HG02870 (cell line): ENCODE data around the gene RNASEL.

ENCODE experiments used
- ATAC-seq: cut with Tn5 transposase; IDR thresholded peaks from one replicate; pipeline ENCODE4 v1.9.1; 2021; ENCODE audit warnings: mild to moderate bottlenecking, moderate library complexity; ENCODE audit not compliant: unreplicated experiment

The RNASEL gene

DNA sequence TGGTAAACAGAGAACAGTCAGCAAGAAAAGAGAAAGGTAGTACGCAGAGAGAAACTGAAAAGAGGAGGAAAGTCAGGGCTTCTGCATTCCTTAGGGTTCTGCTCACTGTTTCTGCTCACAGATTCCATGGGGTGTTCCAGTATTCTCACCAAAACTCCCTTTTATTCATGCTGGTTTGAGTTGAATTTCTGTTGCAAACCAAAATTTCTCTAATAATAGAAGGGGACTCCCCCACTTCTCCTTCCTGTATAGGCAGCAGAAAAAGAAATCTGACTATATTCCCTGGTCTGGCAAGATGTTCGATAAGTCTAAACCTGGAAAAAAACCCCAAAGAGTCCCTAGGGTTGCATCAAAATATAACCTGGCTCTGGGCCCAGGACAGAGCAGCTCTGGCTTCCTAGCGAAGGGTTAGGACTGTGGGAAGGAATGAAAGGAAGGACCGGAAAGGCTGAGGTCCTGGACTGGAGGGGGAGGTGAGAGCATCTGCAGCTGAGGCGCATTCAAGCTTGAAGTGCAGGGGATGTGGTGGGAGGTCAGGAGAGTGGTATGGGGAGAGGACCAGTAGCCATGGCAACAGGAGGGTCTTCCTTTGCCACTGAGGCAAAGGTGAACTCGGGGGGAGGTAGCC, 34.0 kb upstream of the RNASEL start:
- peak; percentile 77 for ATAC-seq

DNA sequence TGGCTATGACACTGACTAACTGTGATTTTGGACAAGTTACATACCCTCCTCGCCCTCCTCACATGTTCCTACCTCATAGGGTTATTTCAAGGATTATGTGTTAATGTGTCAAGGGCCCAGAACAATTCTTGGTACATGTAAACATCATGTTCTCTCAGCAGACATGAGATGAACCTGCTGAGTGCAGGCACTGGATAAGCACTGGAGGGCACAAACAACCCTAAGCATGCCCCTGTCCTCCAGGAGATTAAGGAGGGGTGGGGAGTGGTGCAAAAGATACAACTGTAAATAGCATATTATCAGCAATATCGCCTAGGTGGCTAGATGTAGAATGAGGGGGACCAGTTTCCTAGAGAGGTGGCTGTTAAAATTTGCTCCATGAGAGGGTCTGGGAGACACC, 32.9 kb upstream of the RNASEL start:
- no peak for ATAC-seq

DNA sequence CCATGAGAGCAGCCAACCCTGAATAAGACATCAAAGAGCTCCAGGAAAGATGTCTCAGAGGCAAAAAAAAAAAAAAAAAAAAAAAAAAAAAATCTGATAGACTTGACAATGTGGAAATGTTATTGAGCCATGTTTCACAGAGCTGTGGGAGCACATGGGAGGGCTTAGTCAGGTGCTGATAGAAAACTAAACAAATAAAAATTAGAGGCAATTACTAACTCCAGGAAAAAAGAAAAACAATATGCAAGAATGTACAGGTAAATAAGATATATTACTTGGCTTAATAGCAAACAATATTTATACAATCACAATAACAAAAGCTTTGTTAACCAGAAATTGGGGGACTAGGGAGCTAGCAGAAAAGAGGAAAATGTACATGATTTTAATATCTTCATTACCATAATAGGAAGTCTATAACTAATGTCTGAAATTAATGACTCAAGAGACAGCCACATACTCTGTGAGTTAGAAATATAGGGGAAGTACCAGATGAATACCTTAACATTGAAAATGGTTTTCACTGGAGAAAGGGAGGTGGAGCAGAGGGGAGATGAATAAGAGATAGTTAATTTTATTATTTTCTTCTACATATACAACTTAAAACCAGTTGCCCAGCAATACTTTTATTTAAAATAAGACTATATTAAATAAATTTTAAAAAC, 32.0 kb upstream of the RNASEL start:
- no peak for ATAC-seq

DNA sequence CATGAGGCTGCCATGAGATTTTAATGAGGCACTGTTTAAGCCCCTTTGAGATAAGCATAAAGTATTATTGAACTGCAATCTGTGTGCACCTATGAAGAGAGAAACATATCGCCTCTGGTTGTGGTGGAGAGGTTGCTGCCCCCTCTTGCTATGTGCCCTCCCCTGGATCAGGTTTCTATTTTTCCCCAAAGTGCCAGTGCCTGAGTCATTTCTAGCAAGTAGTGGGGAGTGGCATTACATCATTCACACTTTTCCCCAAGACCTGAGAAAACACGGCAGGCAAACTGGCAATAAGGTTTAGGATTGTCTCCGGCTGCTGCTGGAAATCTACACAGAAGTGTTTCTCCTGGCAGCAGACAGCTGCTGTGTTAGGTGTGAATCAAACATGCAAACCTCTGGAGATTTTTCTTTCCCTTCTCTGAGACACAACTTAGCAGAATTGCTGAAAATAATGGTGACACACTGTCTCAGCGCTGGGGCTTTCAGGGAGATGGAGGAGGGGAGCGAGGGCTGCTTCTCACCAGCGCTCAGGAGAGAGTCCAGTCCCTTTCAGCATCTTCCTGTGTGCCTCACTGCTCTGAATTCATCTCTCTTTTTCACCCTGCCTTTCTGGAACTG, 28.8 kb upstream of the RNASEL start:
- ATAC-seq: no peak

DNA sequence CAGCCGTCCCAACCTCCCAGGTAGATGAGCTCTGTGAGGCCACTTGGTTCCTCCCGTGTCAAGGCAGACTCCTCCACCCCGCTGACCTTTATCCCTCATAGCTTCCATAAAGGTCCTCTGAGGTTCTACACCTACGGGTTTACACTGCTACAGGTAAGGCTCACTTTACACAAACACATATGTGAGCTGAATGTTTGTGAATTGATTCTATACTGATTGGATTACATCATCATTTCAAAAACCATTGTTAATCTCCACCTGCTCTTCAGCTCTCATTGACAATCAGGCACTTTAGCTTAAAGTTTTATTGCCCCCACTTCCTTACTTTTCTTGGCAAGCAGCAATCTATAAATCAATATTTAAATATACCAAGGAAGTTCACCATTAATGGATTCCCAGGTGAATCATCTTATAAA, 28.0 kb upstream of the RNASEL start:
- no peak for ATAC-seq

DNA sequence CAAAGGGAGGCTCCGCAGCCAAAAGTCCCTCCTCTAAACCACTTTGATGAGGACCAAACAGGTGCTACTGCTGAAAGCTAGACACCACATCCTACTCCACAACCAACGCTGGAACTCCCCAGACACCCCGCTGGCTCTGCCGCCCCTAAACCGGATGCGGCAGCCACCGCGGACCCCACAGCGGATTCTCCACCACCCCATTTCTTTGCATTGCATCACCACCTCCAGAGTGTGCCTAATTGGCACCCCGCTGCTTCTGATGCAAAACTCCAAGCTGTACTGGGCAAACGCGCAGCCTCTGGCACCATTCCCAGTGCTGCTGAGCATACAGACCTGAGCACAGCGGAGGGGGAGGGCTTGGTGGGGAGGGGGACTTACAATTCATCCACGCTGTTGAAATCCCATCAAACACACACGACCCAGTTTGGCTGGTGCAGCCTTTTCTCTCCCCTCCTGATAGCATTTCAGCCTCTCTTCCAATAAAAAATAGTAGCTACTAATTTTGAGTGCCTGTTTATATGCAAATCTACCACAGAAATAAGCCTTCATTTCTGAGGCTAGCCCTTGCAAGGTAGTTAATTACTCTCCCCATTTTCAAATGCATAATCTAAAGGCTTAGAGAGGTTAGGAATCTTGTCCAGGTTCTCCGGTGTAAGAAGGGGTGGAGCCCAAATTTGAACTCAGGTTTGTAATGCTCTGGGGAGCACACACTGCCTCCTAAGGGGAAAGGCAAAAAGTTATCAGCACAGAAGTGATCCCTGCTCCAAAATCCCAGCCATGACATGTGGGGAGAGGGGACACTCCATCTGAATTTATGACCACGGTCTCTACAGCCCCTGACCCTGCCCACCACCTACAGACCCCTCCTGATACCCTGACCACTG, 27.3 kb upstream of the RNASEL start:
- peak; percentile 76 for ATAC-seq

DNA sequence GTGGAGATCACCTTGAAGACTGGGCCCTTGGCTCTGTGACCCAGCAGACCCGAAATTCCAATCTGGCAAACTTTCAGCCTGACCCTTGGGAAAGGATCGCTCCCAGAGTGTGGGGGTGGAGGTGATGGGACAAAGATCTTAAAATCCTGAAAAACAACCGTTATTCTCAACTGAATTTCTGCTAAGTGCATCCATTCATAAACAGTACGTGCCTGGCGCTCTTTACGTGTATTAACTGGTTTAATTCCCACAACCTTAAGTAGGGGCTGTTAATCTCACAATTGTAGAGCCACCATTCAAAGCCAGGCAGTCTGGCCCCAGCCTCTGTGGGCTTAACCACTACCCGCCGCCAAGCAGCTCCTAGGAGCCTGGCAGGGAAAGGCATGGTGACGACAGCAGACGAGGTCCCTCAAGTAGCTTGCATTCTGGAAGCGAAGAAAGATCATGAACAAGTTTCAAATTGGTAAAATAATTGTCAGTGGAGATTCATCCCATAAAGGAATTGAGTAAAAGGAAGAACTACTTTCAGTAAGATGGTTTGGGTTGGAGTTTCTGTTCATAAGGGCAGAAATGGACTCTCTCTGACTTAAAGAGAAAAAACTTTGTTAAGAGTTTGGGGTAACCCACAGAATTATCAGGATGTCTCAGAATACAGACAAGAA, 26.5 kb upstream of the RNASEL start:
- ATAC-seq: peak; percentile 30

DNA sequence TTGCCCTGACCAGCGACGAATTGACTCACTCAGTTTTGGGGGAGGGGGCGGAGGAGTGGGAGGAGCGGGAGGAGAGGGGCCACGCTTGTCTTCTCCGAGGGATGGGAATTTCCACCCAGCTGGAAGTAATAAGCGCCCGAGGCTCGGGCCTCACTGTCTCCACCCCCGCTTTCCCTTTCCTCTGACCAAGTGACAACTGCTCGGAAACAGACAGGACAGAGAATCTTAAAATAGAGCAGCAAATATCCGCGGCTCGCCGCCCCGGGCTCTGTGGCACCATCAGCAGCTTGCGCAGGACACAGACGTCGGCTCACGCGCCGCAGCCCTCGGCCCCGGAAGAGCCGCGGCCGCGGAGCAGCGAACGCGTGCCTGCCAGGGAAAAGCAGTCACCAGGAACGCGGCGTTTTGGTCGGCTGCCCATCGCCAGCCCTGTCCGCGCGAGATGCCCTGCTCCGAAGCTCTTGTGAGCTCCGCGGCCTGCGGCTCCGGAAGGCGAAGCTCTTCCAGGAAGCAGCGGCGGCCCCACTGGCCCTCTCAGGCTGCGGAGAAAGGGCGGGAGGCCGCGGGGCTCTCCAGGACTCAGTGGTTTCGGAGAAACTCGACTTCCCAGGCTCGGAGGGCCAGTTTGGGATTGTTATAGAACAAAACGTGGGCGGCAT, 25.9 kb upstream of the RNASEL start:
- no peak for ATAC-seq

DNA sequence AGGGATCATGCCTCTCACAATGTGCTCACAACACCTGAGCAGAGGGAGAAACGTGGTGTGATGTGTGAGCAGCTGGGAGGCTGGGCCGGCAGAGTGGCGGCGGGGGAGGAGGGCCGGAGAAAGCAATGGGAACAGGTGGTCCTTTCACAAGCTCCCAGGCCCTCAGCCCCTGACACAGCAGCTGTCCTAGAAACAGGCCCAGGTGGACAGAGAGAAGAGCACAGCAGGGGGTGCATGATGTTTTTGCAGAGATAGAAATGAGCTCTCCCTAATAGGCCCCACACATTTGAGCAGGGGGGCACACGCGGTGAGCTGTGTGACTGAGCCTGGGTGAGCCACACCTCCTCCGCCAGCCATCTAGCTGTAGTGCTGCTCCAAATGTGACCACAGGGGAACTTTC, 22.7 kb upstream of the RNASEL start:
- ATAC-seq: no peak

DNA sequence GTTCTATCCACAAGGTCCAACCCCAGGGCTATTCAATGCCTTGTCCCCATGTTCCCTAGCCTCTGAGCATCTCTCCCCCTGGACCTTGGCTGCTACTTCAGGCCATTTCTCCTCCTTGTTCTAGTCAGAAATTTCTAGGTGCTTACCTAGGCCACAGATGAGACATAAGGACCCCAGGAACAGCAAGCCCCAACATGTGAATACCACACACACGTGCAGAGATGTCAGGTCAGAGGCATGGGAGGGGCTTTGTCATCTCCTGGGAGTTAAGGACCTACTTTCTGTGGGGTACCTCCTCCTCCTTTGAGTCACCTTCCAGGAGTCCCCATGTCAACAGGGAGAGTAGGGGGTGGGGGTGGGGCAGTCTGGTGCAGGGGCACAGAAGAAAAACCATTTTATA, 22.3 kb upstream of the RNASEL start:
- ATAC-seq: no peak

DNA sequence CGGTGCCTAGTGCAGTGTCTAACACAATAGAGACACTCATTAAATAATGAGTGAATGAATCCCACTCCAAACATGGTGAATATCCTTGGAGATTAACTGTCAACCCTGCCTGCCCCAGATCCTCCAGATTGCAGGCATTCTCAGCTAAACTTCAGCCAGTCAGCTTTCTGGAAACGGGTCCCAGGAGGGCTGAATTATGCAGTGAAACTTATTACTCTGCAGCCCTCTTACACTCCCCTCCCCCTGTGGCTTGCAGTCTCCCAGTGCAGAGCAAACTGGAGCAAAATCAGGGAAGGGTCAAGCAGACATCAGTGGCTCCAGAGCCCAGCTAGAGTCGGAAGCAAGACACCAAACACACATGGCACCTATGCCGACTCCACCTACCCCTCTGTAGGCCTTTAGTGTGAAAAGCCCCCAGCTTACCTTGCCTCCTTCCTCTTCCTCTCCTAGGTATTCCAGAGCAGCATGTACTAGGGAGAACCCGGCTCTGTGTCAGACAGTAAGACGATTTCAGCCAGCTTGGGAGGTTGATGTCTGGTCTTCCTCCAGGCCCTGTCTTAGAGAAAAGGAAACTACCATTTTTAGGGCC, 21.6 kb upstream of the RNASEL start:
- ATAC-seq: no peak

DNA sequence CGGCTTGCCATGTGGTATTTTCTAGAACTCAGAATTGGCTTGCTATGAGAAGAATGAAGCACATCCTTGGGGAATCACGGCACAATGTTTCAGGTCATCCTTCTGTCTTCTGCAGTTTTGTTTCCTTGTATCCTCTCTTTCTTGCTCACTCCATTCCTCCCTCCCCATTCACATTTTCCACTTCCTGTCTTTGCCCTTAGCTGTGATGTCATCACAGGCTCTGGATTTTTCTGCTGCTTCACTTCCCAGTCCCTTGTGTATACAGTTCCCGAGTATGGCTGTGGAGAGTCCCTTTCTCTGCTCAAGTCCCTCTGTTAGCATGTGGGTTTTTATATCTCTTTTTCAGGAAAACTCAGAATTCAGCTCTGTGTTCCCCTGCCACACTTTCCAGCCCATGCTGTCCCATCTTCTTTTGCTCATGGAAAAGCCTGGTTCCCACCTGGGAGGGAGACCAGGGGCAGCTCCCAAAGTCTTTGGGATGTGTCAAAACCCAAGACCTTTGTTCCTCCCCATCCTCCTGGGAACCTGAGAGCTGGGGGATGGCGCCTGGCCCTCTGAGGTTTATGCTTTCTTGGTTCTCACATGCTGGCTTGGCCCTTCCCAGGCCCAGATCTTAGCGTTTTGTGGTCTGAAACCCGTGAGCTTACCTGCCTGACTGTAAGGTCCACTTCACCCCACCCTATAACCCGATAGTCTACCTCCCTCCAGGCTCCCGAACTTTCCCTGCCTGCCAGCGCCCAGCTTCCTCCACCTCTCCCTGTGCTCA, 20.0 kb upstream of the RNASEL start:
- no peak for ATAC-seq

DNA sequence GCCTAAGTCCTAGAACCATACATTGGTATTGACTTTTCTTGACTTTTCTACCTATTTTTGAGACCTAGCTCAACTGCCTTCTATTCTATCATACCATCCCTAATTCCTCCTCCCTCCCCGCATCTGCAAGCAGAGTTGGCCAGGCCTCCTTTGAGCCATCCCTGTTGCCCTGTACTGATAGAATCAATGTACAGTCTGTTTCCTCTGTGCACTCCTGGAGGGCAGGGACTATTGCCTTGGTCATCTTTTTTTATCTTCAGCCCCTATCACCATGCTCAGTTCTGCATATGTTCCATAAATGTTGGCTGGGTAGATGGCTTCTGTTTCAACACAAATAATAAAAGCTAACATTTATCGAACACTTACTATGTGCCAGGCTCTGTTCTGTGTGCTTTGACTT, 19.2 kb upstream of the RNASEL start:
- no peak for ATAC-seq

DNA sequence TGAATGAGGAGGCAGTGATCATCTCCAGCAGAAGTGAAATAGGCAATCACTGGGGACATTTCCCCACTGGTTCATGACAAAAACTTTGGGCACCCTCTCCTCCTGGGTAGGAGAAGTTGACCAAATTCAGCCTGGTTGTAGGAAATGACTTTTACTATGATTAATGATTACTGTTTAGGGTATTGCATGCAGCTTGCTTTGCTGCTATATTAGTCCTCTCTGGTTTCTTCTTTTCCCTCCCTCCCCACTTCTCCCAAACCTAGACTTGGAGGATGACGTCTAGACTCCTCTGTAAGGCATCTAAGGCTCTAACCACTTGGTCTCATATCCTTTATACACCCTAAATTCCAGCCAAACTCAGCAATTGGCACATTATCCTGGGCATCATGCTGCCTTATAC, 18.5 kb upstream of the RNASEL start:
- ATAC-seq: no peak

DNA sequence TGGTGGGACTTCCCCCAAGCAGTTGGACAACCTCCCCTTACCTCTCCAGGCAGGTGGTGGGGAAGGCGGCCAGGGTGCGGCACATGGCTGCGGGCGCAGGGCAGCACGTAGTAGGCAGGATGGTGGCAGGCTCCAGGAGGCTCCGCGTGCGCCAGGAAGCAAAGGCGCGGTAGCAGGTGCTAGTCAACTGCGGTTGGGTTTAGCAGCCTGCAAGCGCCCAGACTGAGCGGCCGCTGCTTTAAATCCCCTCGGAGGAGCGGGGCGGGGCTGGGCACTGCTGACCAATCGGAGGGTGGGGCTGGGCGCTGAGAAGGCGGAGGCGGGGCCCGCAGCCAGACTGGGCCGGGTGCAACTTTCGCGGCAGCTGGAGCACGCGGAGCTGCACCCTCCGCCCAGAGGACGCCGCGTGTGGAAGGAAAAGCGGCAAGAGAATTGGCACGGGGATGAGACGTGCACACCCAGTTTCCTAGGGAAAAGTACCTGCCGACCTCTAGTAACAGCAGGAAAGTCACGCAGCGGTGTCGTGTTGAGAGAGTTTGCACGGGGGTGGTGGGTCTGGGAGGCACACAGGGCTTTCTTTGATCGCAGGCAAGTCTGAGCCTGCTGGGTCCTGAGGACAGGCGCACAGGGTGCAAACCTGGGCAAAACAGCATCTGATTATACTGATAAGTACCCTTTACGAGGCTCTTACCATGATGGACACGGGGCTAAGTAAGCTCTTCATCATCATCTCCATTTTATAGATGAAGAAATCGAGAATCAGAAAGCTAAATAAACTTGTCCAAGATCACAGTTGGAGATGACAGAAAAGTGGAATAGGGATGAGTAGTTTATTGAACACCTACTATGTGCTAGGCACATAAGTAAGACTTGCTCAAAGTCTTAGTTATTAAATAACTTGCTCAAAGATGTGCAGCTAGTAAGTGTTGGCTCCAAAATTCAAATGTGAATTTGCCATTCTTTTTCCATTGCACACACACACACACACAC, 15.4 kb upstream of the RNASEL start, which contains the start of gene RGS16:
Gene RGS16 (minus strand): TSS at position 215 of the 990 bp plus-strand sequence. CDS start 130 bp downstream, at position 85.
- peak; percentile 89 for ATAC-seq

DNA sequence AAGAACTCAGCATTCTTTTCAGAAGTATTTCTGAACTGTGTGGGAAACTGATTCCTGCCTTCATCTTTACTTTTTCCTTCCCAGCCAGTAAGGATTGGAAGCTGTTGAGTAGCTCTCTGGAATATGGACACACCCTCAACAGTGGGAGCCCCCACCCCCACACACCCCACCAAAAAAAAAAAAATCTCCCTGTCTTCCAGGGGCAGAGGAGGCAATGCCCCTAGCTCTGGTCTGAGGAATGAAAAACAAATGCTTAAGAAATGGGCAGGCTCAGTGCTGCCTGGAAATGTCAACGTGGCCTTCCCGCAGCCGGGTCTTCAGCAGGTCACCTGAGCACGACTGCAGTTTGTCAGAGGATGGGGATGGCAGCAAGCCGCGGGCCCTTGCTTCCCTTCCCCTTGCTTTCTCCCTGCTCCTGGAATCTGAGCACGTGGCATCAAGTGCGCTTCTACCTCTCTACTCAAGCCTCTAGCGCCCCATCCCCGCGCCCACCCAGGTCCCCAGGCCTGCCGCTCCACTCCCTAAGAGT, 14.7 kb upstream of the RNASEL start:
- ATAC-seq: no peak

DNA sequence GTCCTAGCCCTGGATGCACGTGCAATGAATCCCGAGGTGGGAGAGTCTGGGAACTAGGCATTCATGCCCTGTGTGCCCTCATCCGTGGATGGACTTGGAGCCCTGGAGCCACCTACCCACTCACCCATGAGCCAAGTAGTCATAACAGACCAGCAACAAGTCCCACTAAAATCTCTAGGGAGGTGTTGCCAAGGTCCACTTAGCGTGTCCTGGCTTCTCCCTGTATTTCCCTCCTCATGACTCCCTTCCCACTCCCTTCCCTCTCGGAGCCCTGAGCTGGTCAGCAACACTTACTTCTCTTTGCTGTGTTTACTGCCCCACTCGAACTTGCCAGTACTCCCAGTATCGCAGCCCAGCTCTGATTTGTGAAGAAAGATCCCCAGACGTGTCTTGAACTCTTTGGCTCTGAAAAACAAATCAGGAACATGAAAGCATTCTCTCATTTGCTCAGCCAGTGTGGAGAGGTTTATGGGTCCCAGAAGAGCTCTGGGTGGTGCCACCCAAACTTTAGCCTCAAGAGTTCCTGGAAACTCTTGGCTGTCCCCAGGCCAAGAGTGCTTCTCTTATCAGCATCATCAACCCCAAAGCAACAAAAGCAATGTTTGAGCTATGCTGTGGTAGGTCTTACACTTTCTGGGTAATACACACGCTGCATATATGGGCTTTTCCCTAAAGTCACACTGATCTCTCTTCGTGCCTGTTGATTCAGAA, 14.0 kb upstream of the RNASEL start:
- ATAC-seq: no peak
